ENCODE data around the gene ATP9B.

ATP9B gene

GRCh38 chr18:79178113-79178531, 108.9 kb downstream of the ATP9B start:
- no peak for TF ChIP-seq CTCF (IDR thresholded peaks at IDR 0.05; ENCODE audit: borderline replicate concordance, insufficient read depth, low read depth, low read length)

GRCh38 chr18:79182047-79182713, 113.0 kb downstream of the ATP9B start:
- H3K4me3 ChIP-seq (ENCODE audit: low read depth, low read length) = no peak overlapping the region
- TF ChIP-seq CTCF (IDR thresholded peaks at IDR 0.05; ENCODE audit: borderline replicate concordance, insufficient read depth, low read depth, low read length) = no peak

More at GRCh38 chr18:79178113-79178531, 108.9 kb downstream of the ATP9B start:
- H3K4me3 ChIP-seq (ENCODE audit: low read depth, low read length) = no peak overlapping the region

- no peak overlapping the region for H3K4me3 ChIP-seq (ENCODE audit: low read depth, low read length)
- TF ChIP-seq CTCF (IDR thresholded peaks at IDR 0.05; ENCODE audit: borderline replicate concordance, insufficient read depth, low read depth, low read length) = no peak
These were observed 116.5 kb downstream of the ATP9B start for GRCh38 chr18:79185648-79186047.

- no peak for TF ChIP-seq CTCF (IDR thresholded peaks at IDR 0.05; ENCODE audit: borderline replicate concordance, insufficient read depth, low read depth, low read length)
These were observed 117.5 kb downstream of the ATP9B start for GRCh38 chr18:79186649-79187048.

GRCh38 chr18:79187532-79188277, 118.5 kb downstream of the ATP9B start:
- no peak overlapping the region for H3K4me3 ChIP-seq (ENCODE audit: low read depth, low read length)
- TF ChIP-seq CTCF (IDR thresholded peaks at IDR 0.05; ENCODE audit: borderline replicate concordance, insufficient read depth, low read depth, low read length) = no peak

More at GRCh38 chr18:79186649-79187048, 117.5 kb downstream of the ATP9B start:
- no peak overlapping the region for H3K4me3 ChIP-seq (ENCODE audit: low read depth, low read length)

GRCh38 chr18:79191418-79191817, 122.2 kb downstream of the ATP9B start:
- no peak overlapping the region for H3K4me3 ChIP-seq (ENCODE audit: low read depth, low read length)
- TF ChIP-seq CTCF (IDR thresholded peaks at IDR 0.05; ENCODE audit: borderline replicate concordance, insufficient read depth, low read depth, low read length) = no peak

GRCh38 chr18:79191956-79192355, 122.8 kb downstream of the ATP9B start:
- TF ChIP-seq CTCF (IDR thresholded peaks at IDR 0.05; ENCODE audit: borderline replicate concordance, insufficient read depth, low read depth, low read length) = no peak
- H3K4me3 ChIP-seq (ENCODE audit: low read depth, low read length) = no peak overlapping the region
